ENCODE data around the gene SREK1IP1.

Gene SREK1IP1

GRCh38 chr5:64796301-64796700 is 27.8 kb upstream of the SREK1IP1 start:
- Histone ChIP-seq H3K36me3 (ENCODE audit: insufficient read depth, insufficient read length, low read length) (no peaks in the 10 kb centered on the region), H3K4me3 (ENCODE audit: insufficient read length, low read depth) (no peak overlapping the region), H3K27me3 (ENCODE audit: insufficient read depth, insufficient read length) (no peaks in the 10 kb centered on the region), H3K9ac (ENCODE audit: insufficient read length, low read depth) (no peak overlapping the region), H3K4me1 (ENCODE audit: insufficient read depth, insufficient read length) (no peaks in the 10 kb centered on the region), H3K9me3 (ENCODE audit: insufficient read depth, low read length) (no peaks in the 10 kb centered on the region)
- no peak for DNase-seq (ENCODE audit: low read depth, low spot score)
- no peak for TF ChIP-seq YY1 (IDR thresholded peaks at IDR 0.05; ENCODE audit: insufficient read depth, insufficient read length)
- TF ChIP-seq ZNF274 (IDR thresholded peaks at IDR 0.05; ENCODE audit: low read depth, low read length) = no peak
- no peak for TF ChIP-seq SUZ12 (IDR thresholded peaks at IDR 0.05; ENCODE audit: extremely low read depth, insufficient read depth, insufficient read length)

DNA sequence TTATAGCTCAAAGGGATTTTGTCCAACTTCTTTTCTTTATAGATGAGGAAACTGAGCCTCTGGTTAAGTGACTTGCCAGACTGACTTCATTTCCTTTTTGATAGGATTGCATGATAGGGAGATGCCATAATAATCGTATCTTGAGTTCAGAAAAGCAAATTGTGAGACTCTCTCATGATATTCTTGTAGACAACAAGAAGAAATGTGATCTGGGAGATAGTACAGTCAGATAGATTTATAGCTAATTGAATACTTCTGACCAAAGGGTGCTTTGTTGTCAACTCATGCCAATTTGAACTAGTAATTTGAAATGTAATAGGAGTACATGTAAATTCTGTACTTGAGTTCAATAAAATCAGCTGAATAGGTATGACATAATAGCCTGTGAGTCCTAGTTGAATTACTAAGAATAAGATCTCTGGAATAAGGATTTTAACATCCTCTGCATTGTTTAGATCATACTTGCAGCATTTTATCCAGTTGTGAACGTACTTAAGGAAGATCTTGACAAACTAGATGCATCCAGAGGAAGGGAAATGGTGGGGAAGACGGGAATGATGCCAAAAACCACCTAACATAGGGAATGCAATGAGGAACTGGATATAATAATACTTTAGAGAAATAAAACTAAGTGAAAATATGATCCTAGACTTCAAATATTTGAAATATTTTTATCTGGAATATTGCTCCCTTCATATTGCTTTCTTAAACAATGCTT is 25.7 kb upstream of the SREK1IP1 start:
- Histone ChIP-seq H3K27me3 (ENCODE audit: insufficient read depth, insufficient read length) (no peaks in the 10 kb centered on the region), H3K9ac (ENCODE audit: insufficient read length, low read depth) (no peak overlapping the region), H3K4me1 (ENCODE audit: insufficient read depth, insufficient read length) (no peaks in the 10 kb centered on the region), H3K9me3 (ENCODE audit: insufficient read depth, low read length) (no peaks in the 10 kb centered on the region), H3K4me3 (ENCODE audit: insufficient read length, low read depth) (no peak overlapping the region), H3K36me3 (ENCODE audit: insufficient read depth, insufficient read length, low read length) (peaks cover 2% of the 10 kb centered on the region)
- no peak for DNase-seq (ENCODE audit: low read depth, low spot score)
- TF ChIP-seq ZNF274 (IDR thresholded peaks at IDR 0.05; ENCODE audit: low read depth, low read length) = no peak
- no peak for TF ChIP-seq YY1 (IDR thresholded peaks at IDR 0.05; ENCODE audit: insufficient read depth, insufficient read length)

GRCh38 chr5:64792469-64792868 is 24.0 kb upstream of the SREK1IP1 start:
- DNase-seq (ENCODE audit: low read depth, low spot score) = no peak
- Histone ChIP-seq H3K27me3 (ENCODE audit: insufficient read depth, insufficient read length) (no peaks in the 10 kb centered on the region), H3K36me3 (ENCODE audit: insufficient read depth, insufficient read length, low read length) (peaks cover 2% of the 10 kb centered on the region), H3K9me3 (ENCODE audit: insufficient read depth, low read length) (no peaks in the 10 kb centered on the region), H3K4me3 (ENCODE audit: insufficient read length, low read depth) (no peak overlapping the region), H3K9ac (ENCODE audit: insufficient read length, low read depth) (no peak overlapping the region), H3K4me1 (ENCODE audit: insufficient read depth, insufficient read length) (no peaks in the 10 kb centered on the region)
- no peak for TF ChIP-seq YY1 (IDR thresholded peaks at IDR 0.05; ENCODE audit: insufficient read depth, insufficient read length)
- TF ChIP-seq SUZ12 (IDR thresholded peaks at IDR 0.05; ENCODE audit: extremely low read depth, insufficient read depth, insufficient read length) = no peak
- TF ChIP-seq ZNF274 (IDR thresholded peaks at IDR 0.05; ENCODE audit: low read depth, low read length) = no peak

DNA sequence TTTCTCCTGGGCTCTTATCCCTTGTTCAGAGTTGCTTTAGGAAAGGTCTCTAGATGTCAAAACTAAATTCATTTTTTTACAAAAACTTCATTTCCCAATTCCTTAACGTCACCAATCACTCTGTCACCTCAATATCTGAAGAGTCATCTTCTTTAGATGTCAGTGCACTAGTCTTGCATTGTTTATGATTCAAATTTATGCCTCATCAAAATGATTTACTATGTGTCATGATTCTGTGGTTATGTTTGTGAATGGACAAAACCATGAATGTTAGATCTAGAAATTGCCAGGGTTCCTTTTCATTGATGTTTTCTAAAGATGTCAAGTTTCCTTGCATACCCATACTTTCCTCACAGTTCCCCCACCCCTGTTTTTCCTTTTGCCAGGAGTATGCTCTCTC is 21.7 kb upstream of the SREK1IP1 start:
- no peak for DNase-seq (ENCODE audit: low read depth, low spot score)
- Histone ChIP-seq H3K4me3 (ENCODE audit: insufficient read length, low read depth) (no peak overlapping the region), H3K9me3 (ENCODE audit: insufficient read depth, low read length) (no peaks in the 10 kb centered on the region), H3K36me3 (ENCODE audit: insufficient read depth, insufficient read length, low read length) (peaks cover 13% of the 10 kb centered on the region), H3K4me1 (ENCODE audit: insufficient read depth, insufficient read length) (no peaks in the 10 kb centered on the region), H3K9ac (ENCODE audit: insufficient read length, low read depth) (no peak overlapping the region), H3K27me3 (ENCODE audit: insufficient read depth, insufficient read length) (no peaks in the 10 kb centered on the region)
- TF ChIP-seq YY1 (IDR thresholded peaks at IDR 0.05; ENCODE audit: insufficient read depth, insufficient read length) (no peak), ZNF274 (IDR thresholded peaks at IDR 0.05; ENCODE audit: low read depth, low read length) (no peak), SUZ12 (IDR thresholded peaks at IDR 0.05; ENCODE audit: extremely low read depth, insufficient read depth, insufficient read length) (no peak)

DNA sequence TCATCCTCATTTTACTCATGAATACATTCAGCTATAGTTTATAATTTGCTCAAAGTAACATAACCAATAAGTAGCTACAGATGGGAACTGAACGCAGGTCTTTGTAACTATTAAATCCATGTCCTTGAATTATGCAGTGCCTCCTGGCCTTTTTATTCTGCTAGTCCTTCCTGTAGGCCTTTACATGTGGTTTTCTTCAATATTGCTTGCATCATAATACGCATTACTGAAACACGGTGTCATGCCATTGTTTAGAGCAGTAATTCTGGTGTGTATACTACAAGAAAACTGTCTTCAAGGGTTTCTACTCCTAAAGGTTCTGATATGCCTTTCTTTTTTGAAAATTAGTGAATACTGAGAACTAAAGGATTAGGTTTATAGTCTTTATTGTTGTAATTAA is 21.0 kb upstream of the SREK1IP1 start:
- Histone ChIP-seq H3K36me3 (ENCODE audit: insufficient read depth, insufficient read length, low read length) (peaks cover 13% of the 10 kb centered on the region), H3K9ac (ENCODE audit: insufficient read length, low read depth) (no peak overlapping the region), H3K4me3 (ENCODE audit: insufficient read length, low read depth) (no peak overlapping the region), H3K9me3 (ENCODE audit: insufficient read depth, low read length) (no peaks in the 10 kb centered on the region), H3K4me1 (ENCODE audit: insufficient read depth, insufficient read length) (no peaks in the 10 kb centered on the region), H3K27me3 (ENCODE audit: insufficient read depth, insufficient read length) (no peaks in the 10 kb centered on the region)
- TF ChIP-seq YY1 (IDR thresholded peaks at IDR 0.05; ENCODE audit: insufficient read depth, insufficient read length) = no peak
- no peak for DNase-seq (ENCODE audit: low read depth, low spot score)

- no peak for TF ChIP-seq ZNF274 (IDR thresholded peaks at IDR 0.05; ENCODE audit: low read depth, low read length)
- no peak for TF ChIP-seq SUZ12 (IDR thresholded peaks at IDR 0.05; ENCODE audit: extremely low read depth, insufficient read depth, insufficient read length)
- TF ChIP-seq YY1 (IDR thresholded peaks at IDR 0.05; ENCODE audit: insufficient read depth, insufficient read length) = no peak
- H3K4me1 ChIP-seq (ENCODE audit: insufficient read depth, insufficient read length) = no peaks in the 10 kb centered on the region
Measured at GRCh38 chr5:64788156-64788555, 19.7 kb upstream of the SREK1IP1 start.

GRCh38 chr5:64786372-64786771 is 17.9 kb upstream of the SREK1IP1 start:
- TF ChIP-seq SUZ12 (IDR thresholded peaks at IDR 0.05; ENCODE audit: extremely low read depth, insufficient read depth, insufficient read length) = no peak
- TF ChIP-seq YY1 (IDR thresholded peaks at IDR 0.05; ENCODE audit: insufficient read depth, insufficient read length) = no peak
- TF ChIP-seq ZNF274 (IDR thresholded peaks at IDR 0.05; ENCODE audit: low read depth, low read length) = no peak
- Histone ChIP-seq H3K27me3 (ENCODE audit: insufficient read depth, insufficient read length) (no peaks in the 10 kb centered on the region), H3K4me3 (ENCODE audit: insufficient read length, low read depth) (no peak overlapping the region), H3K36me3 (ENCODE audit: insufficient read depth, insufficient read length, low read length) (peaks cover 19% of the 10 kb centered on the region), H3K4me1 (ENCODE audit: insufficient read depth, insufficient read length) (no peaks in the 10 kb centered on the region), H3K9ac (ENCODE audit: insufficient read length, low read depth) (no peak overlapping the region), H3K9me3 (ENCODE audit: insufficient read depth, low read length) (no peaks in the 10 kb centered on the region)
- DNase-seq (ENCODE audit: low read depth, low spot score) = no peak

More at GRCh38 chr5:64788156-64788555, 19.7 kb upstream of the SREK1IP1 start:
- no peak overlapping the region for H3K4me3 ChIP-seq (ENCODE audit: insufficient read length, low read depth)
- no peak overlapping the region for H3K9ac ChIP-seq (ENCODE audit: insufficient read length, low read depth)
- DNase-seq (ENCODE audit: low read depth, low spot score) = no peak
- peaks cover 19% of the 10 kb centered on the region for H3K36me3 ChIP-seq (ENCODE audit: insufficient read depth, insufficient read length, low read length)
- H3K9me3 ChIP-seq (ENCODE audit: insufficient read depth, low read length) = no peaks in the 10 kb centered on the region
- H3K27me3 ChIP-seq (ENCODE audit: insufficient read depth, insufficient read length) = no peaks in the 10 kb centered on the region
